Suppressor macrophage treated with lipopolysaccharide for 4 hours (primary cell): ENCODE data around the gene OR14K1.
"Not testable (repeated sequence)": the region's sequence is repeated elsewhere in the genome, so short reads cannot be mapped to it uniquely, and the experiment has no call there.

Experiments
- DNase-seq: peaks from one replicate; pipeline ENCODE4 v3.0.0-alpha.2; 2020

OR14K1 gene, protein sequence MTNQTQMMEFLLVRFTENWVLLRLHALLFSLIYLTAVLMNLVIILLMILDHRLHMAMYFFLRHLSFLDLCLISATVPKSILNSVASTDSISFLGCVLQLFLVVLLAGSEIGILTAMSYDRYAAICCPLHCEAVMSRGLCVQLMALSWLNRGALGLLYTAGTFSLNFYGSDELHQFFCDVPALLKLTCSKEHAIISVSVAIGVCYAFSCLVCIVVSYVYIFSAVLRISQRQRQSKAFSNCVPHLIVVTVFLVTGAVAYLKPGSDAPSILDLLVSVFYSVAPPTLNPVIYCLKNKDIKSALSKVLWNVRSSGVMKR

DNA sequence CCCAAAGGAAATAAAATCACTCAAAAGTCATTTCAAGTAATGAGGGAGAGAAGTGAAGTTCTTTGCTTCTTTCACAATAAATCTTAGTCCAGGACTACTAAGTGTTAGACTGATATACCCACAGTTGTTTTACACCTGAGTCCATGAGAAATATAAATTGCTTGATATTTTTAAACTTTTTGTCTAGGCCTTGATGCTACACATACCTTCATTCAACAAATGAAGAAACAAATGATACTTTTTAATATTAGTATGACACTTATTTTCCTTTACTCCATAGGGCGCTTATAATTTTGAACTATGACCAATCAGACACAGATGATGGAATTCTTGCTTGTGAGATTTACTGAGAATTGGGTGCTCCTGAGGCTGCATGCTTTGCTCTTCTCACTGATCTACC lies at the start of gene OR14K1:
TSS of gene OR14K1 (plus strand) at position 301 of the 400 bp plus-strand sequence. CDS start at position 301, 0 bp downstream.
- DNase-seq, result no peak

DNA sequence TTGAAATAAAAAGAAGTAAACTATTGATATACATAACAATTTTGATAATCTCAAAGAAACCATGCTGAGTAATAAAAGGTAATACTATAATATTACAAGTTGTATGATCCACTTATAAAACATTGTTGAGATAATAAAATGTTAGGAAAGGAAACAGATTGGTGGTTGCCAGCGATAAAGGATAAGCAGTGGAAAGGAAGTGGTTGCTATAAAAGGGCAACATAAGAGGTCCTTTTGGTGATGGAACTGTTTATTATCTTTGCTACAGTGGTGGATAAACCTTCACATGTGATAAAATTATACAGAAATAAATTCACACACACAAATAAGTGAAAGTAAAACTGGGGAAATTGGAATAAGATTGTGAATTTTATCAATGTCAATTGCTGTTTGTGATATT lies 37.1 kb upstream of the OR14K1 start:
- DNase-seq, result no peak

DNA sequence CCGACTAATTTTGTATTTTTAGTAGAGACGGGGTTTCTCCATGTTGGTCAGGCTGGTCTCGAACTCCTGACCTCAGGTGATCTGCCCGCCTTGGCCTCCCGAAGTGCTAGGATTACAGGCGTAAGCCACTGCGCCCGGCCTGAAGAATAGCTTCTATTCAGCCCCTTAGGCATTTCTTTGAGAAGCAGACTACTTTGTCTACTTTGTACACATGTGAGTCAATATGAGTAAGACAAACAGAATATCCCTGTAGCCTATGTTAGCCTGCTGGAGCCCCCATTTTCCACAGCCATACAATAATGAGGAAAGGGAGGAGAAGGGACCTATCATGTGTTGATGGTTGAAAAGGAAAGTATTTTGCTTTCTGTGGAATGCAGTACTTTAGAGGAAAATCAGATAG lies 27.7 kb upstream of the OR14K1 start:
- DNase-seq, result not testable (repeated sequence)

DNA sequence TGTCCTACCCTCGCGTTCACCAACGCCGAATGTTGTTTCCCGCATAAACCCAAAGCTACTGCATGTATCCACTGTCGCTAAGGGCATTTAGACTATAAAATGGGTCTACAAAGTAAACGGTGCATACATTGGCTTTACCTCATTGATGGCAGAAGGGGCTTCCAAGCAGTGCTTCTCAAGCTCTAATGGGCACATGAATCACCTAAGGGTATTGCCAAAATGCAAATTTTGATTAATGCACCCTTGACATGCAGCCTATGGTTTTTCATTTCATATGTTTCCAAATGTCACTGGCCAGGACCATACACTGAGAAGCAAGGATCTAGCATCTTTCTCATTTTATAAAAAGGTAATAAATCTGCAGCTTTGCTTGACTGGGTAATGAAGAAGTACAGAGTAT lies 24.7 kb upstream of the OR14K1 start:
- no peak for DNase-seq

DNA sequence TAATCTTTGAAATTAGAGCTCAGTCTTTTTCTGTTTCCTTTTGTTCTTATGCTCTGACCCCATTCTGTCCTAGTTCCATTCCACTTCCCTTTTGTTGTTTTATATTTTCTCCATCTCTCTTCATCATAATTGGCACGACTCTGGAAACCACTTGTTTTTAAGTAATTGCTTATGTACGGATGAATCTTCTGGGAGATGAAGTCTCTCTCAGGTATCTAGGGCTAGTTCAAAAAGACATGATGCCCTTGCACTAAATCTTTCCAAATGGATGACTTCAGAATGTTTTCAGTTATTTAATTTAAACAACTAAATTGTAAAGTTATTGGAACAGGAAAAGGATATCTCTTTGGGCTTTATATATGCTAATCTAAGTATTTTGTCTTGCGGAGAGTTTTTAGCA lies 21.9 kb upstream of the OR14K1 start, which contains the start of gene OR6F1:
TSS of gene OR6F1 (minus strand) at position 101 of the 400 bp plus-strand sequence. CDS start 3,891 bp downstream, outside the sequence.
- no peak for DNase-seq

DNA sequence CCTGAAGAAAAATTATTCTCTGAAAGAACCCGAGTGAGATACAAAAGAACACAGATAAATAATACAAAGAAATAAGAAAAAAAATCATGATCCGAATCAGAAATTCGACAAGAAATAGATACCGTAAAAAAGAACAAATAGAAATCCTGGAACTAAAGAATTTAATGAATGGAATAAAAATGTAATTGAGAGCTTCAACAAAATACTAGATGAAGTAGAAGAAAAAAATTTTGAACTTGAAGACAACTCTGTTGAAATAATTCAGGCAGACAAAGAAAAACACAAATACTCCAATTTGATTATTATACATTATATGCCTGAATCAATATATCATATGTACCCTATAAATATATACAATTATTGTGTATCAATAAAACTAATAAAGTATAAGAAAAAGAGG lies 17.2 kb upstream of the OR14K1 start:
- no peak for DNase-seq

DNA sequence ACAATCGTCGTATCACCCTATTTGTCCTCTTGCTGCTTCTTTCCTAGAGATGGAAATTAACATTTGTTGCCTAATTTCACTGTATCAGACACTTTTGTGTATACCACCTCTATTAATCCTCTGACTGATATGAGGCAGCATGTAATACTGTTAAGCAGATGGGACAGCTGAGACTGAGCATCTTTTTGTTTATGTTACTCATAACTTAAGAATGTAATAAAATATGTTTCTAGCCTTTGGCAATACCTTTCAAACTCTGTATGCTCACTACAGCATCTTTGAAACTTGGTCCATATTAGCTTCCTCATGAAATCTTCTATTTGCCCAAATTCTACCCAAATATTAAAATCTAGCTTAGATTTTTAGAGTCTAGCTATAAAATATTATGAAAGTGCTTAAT lies 2.3 kb downstream of the OR14K1 start:
- no peak for DNase-seq

DNA sequence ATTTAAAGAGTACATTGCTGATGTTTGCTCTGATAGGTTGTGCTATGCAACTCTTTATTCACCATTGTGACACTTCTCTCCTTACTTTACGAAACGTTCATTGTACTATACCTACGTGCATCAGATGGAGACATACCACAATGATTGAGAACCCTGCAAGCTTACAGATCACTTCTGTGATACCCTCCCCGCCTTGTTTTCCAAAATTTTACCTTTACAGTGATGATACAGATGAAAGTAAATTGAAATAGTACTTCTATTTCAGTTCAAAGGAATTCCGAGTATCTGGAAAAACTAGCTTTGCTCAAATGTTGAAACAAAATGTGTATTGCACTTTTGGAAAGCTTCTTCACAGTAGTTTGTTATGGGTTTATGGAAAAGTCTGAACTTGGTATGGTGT lies 3.3 kb downstream of the OR14K1 start:
- no peak for DNase-seq

DNA sequence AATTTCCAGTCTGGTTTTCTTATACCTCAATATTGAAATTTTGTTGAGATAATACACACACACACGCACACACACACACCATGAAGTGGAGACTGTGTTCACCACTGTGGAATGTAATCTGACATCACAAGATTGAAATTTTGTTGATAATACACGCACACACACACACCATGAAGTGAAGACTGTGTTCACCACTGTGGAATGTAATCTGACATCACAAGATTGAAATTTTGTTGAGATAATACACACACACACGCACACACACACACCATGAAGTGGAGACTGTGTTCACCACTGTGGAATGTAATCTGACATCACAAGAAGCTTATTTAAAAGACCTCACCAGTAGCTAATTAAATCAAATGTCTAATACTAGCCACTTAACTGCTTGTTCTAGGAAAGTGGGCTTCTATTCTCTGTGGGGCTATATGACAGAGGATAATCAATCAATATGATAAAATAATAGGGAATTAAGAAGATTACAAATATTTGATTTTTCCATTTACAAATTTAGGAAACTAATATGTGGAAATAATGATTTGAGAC lies 3.9 kb downstream of the OR14K1 start:
- not testable (repeated sequence) for DNase-seq

DNA sequence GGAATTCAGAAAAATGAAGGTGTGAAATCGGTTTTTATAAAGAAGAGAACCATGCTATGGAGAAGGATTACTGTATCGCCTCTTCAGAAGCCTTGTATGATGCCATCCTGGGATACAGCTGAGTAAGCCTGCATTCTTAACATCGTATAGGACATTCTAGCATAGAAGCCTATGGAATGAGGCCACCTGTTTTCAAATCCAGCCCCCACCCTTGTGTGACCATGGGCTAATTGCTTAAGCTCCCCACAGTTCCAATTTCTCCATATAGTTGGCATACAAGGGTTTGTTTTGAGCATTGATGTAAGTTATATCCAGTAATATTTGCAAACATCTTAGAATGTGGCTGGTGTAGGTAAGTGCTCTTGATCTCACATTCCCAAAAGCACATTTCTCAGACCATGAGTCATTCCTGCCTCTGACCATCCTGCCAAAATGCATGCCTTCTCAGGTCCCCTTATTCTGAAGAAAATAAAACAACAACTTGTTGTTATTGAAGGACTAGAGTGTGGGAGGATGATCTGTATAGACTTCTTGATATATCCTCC lies 8.0 kb downstream of the OR14K1 start:
- no peak for DNase-seq

DNA sequence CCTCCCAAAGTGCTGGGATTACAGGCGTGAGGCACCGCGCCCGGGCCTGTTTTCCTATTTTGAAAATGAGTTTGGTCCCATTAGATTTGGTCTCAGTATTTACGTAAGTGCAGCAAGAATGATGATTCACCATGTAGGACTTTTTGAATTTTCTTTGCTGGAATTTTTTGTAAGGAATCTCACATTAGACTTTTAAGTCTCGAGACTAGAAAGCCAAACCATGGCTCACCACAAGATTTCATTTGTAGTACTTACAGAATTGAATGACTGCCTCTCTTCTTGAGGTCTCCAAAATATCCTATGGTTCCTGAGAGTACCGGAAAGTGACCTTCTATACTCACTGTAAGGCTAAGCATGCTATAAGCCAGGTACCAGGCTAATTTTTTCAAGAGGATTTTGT lies 9.2 kb downstream of the OR14K1 start:
- DNase-seq, result no peak

DNA sequence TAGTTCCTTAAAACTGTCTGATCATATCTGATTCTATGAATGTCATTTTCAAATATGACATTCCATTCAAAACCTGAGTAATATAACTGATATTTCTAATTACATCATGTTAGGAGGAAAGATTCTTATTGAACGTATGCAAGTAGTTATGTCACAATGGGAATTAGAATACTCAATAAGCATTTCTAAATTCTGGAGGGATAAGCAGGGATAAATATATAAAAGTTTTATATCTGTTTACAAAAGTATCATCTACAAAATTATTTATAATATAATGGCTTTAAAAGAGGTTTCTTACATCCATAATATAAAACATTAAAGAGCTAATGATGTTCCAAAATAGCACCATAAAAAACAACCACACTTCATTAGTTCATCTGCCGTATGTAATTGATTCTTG lies 9.6 kb downstream of the OR14K1 start, which contains the start of gene OR14A2:
TSS of gene OR14A2 (minus strand) at position 101 of the 400 bp plus-strand sequence.
- DNase-seq, result no peak

DNA sequence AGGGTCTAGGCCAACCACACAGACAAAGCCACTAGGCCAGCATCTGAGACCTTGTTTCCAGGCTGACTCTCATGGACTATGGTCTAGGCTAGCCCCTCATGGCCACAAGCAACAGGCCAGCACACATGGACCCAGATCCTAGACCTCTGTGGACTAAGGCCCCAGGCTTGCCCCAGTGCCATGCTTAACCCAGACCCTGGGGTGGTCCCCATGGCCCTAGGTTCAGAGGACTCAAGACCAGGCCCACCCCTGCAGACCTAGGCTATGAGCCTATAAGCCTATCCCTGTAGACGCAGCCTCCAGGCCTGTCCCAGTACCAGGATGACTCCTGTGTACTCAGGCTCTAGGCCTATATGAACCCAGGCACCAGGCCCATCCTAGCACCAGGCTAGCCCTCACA lies 11.5 kb downstream of the OR14K1 start:
- no peak for DNase-seq

DNA sequence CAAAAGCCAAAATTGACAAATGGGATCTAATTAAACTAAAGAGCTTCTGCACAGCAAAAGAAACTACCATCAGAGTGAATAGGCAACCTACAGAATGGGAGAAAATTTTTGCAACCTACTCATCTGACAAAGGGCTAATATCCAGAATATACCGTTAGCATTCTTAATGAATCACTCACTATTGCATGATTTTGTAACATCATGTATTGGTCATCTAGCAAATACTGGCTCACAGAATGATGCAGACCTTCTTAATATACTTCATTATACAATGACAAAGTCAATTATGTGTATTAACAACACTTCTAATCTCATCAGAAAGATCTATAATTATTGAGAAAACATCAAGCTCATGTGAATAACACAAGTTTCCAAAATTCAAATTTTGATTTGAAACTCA lies 15.9 kb downstream of the OR14K1 start:
- not testable (repeated sequence) for DNase-seq

DNA sequence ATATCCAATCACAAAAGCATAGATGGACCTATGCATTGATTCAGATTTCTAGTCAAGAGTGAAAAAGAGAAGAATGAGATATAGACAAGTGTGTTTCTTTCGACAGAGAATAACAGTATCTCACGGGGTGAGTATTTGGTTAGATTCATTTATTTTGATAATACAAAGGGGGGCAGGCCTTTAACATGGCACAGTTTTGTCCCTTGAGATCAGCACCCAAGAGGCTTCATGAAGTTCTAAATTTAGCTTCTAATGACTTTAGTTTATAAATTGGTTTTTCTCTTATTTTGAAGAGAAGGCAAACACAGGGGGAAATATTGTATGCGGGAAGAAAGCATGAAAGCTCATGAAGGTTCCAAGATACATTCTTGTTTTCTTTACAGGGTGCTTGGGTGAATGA lies 22.0 kb downstream of the OR14K1 start, which contains the start of gene OR1C1:
TSS of gene OR1C1 (minus strand) at position 101 of the 400 bp plus-strand sequence. CDS start 2,150 bp downstream, outside the sequence.
- DNase-seq, result no peak

DNA sequence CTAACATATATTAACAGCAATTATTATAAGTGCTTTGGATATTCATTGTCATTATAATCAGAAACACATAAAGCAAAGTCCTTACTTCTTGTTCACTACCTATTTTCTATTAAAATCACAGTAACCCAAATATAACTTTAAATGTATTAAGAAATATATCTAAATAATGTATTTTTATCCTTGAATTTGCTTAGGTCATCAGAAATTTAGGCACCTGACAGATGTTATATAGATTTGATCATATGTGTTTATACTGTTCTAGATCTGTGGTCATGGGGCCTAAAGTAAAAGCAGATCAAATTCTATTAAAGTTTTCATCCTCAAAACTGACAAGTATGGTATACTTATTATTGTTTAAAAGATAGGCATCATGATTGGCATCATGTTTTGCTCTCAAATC lies 31.2 kb downstream of the OR14K1 start:
- no peak for DNase-seq
